CD4-positive, alpha-beta memory T cell (primary cell): ENCODE measurements around the gene CTSD. TPM values are rescaled to one million over a fixed set of nuclear protein-coding genes. Genes with fewer than 3 reads are reported as not detected.

ENCODE experiments used
- CTCF ChIA-PET: fragments of 350-600 bp; sonication (Branson Sonifier 250); formaldehyde crosslinking; loops from one replicate; lab custom pipeline; 2021; ENCODE audit warnings: inconsistent platforms; ENCODE audit not compliant: partially characterized antibody; lab: Charles Lee
- POLR2A ChIA-PET: fragments of 350-600 bp; sonication (Branson Sonifier 250); formaldehyde crosslinking; loops from one replicate; lab custom pipeline; 2021; ENCODE audit not compliant: partially characterized antibody; lab: Charles Lee
- DNase-seq, 5 donors: peaks; one replicate each; pipeline versions ENCODE4 v3.0.0 to v3.0.0-alpha.2; 2020 to 2022; ENCODE audit warnings: mixed read lengths in 1 of 5
- H3K27ac ChIP-seq: one replicate; pipeline ENCODE4 v1.7.0; 2013; ENCODE audit warnings: low read depth, low read length
- H3K27me3 ChIP-seq: 2 replicates; pipeline ENCODE4 v1.7.0; 2013; ENCODE audit warnings: mild to moderate bottlenecking, low read length, moderate library complexity; ENCODE audit not compliant: insufficient read depth
- H3K36me3 ChIP-seq: 2 replicates; pipeline ENCODE4 v1.7.0; 2013; ENCODE audit warnings: mild to moderate bottlenecking, low read length, moderate library complexity; ENCODE audit not compliant: insufficient read depth
- H3K4me1 ChIP-seq: 2 replicates; pipeline ENCODE4 v1.7.0; 2013; ENCODE audit warnings: mild to moderate bottlenecking, low read length, moderate library complexity; ENCODE audit not compliant: insufficient read depth
- H3K4me3 ChIP-seq, 2 donors: one replicate each; pipeline ENCODE4 v1.7.0; 2013; ENCODE audit warnings: low read length in 2 of 2, mild to moderate bottlenecking in 1 of 2
- H3K9me3 ChIP-seq, 2 donors: one replicate each; pipeline ENCODE4 v1.7.0; 2013; ENCODE audit warnings: low read length in 2 of 2, control low read depth in 1 of 2; ENCODE audit not compliant: control insufficient read depth in 1 of 2
- H3K27ac Mint-ChIP-seq, 7 donors: one replicate each; pipeline ENCODE4 v1.8.0; 2020 to 2021; ENCODE audit warnings: mixed read lengths in 7 of 7, mild to moderate bottlenecking in 6 of 7, inconsistent platforms in 3 of 7, moderate library complexity in 3 of 7
- H3K27me3 Mint-ChIP-seq, 2 donors: one replicate each; pipeline ENCODE4 v1.8.0; 2020 to 2021; ENCODE audit warnings: mixed read lengths in 2 of 2
- H3K36me3 Mint-ChIP-seq, 2 donors: one replicate each; pipeline ENCODE4 v1.8.0; 2020 to 2021; ENCODE audit warnings: mixed read lengths in 2 of 2, inconsistent platforms in 1 of 2, mild to moderate bottlenecking in 1 of 2
- H3K4me1 Mint-ChIP-seq, 4 donors: one replicate each; pipeline ENCODE4 v1.8.0; 2020 to 2021; ENCODE audit warnings: mixed read lengths in 4 of 4, mild to moderate bottlenecking in 1 of 4
- H3K4me3 Mint-ChIP-seq, 8 donors: one replicate each; pipeline ENCODE4 v1.8.0; 2020 to 2021; ENCODE audit warnings: mixed read lengths in 8 of 8, mild to moderate bottlenecking in 7 of 8, moderate library complexity in 6 of 8, inconsistent platforms in 3 of 8
- H3K9me3 Mint-ChIP-seq, 8 donors: one replicate each; pipeline ENCODE4 v1.8.0; 2020 to 2021; ENCODE audit warnings: mixed read lengths in 8 of 8, mild to moderate bottlenecking in 5 of 8, inconsistent platforms in 3 of 8, moderate library complexity in 1 of 8
- intact Hi-C: fragments of 100-400 bp; cut with micrococcal nuclease; formaldehyde crosslinking; loops from one replicate; pipeline ENCODE4 v1.15.1; 2023
- polyA plus RNA-seq, 2 donors: library from polyadenylated mRNA; unstranded; fragments of 300-500 nt; fragmentation: Illumina TruSeq; gene quantifications; one replicate each; pipeline ENCODE4 v1.2.3, GENCODE V29; 2021
- total RNA-seq, 2 experiments: library from RNA; stranded (reverse); gene quantifications; one replicate each; pipeline ENCODE4 v1.2.3, GENCODE V29; 2021

The CTSD gene
- total and polyA plus RNA-seq, 4 experiments from 2014 or later, result 122 to 214 (median 171) TPM

GRCh38 chr11:1786466-1786865 is 22.7 kb upstream of the CTSD start:
- H3K4me1 Mint-ChIP-seq, result peaks cover 0 to 2% (median 1%) of the 10 kb centered on the region in 4 donors
- peaks cover 0 to 3% (median 0%) of the 10 kb centered on the region in 8 donors for H3K9me3 Mint-ChIP-seq
- Histone ChIP-seq H3K27me3 (no peaks in the 10 kb centered on the region), H3K36me3 (no peaks in the 10 kb centered on the region), H3K4me1 (no peaks in the 10 kb centered on the region), H3K9me3 (no peaks in the 10 kb centered on the region), H3K27ac (no peak overlapping the region), H3K4me3 (no peak overlapping the region)
- no peaks in the 10 kb centered on the region for H3K36me3 Mint-ChIP-seq
- CTCF ChIA-PET, result no interaction called here
- intact Hi-C loops, result no loop called here
- H3K27ac Mint-ChIP-seq, result no peak overlapping the region
- DNase-seq, result no peak
- H3K27me3 Mint-ChIP-seq, result peaks cover 0 to 3% of the 10 kb centered on the region in 2 donors
- POLR2A ChIA-PET, result no interaction called here
- H3K4me3 Mint-ChIP-seq, result no peak overlapping the region

- Histone ChIP-seq H3K4me3 (no peak overlapping the region), H3K4me1 (no peaks in the 10 kb centered on the region), H3K27me3 (no peaks in the 10 kb centered on the region), H3K27ac (no peak overlapping the region), H3K9me3 (no peaks in the 10 kb centered on the region), H3K36me3 (no peaks in the 10 kb centered on the region)
- H3K27ac Mint-ChIP-seq, result no peak overlapping the region
- POLR2A ChIA-PET, result no interaction called here
- CTCF ChIA-PET, result interaction anchor here (1.2 kb wide), 1 partner anchor 92 kb away, joined by 5 read pairs; no protein-coding TSS in a partner anchor
- peaks cover 0 to 3% of the 10 kb centered on the region in 2 donors for H3K27me3 Mint-ChIP-seq
- H3K4me3 Mint-ChIP-seq, result no peak overlapping the region
- no peaks in the 10 kb centered on the region for H3K36me3 Mint-ChIP-seq
- intact Hi-C loops, result no loop called here
- peaks cover 0 to 2% (median 1%) of the 10 kb centered on the region in 4 donors for H3K4me1 Mint-ChIP-seq
- DNase-seq, result no peak
- H3K9me3 Mint-ChIP-seq, result peaks cover 0 to 3% (median 0%) of the 10 kb centered on the region in 8 donors
These were observed 22.2 kb upstream of the CTSD start for GRCh38 chr11:1785749-1786413.

- H3K27me3 ChIP-seq, result no peaks in the 10 kb centered on the region
- Mint-ChIP-seq H3K27me3 (no peaks in the 10 kb centered on the region), H3K4me3 (no peak overlapping the region), H3K36me3 (no peaks in the 10 kb centered on the region), H3K9me3 (peaks cover 0 to 3% (median 0%) of the 10 kb centered on the region in 8 donors), H3K27ac (no peak overlapping the region), H3K4me1 (no peaks in the 10 kb centered on the region)
- DNase-seq, result no peak
- ChIA-PET CTCF (interaction anchor here (1.2 kb wide), 1 partner anchor 91 kb away, joined by 5 read pairs; no protein-coding TSS in a partner anchor), POLR2A (no interaction called here)
- no peaks in the 10 kb centered on the region for H3K4me1 ChIP-seq
- H3K9me3 ChIP-seq, result no peaks in the 10 kb centered on the region
- intact Hi-C loops, result no loop called here
- H3K27ac ChIP-seq, result no peak overlapping the region
- no peaks in the 10 kb centered on the region for H3K36me3 ChIP-seq
- no peak overlapping the region for H3K4me3 ChIP-seq
These were observed 21.3 kb upstream of the CTSD start for GRCh38 chr11:1784761-1785650.

GRCh38 chr11:1783725-1784529 is 20.2 kb upstream of the CTSD start:
- H3K27ac Mint-ChIP-seq, result no peak overlapping the region
- CTCF ChIA-PET, result no interaction called here
- no peaks in the 10 kb centered on the region for H3K27me3 Mint-ChIP-seq
- Histone ChIP-seq H3K4me1 (no peaks in the 10 kb centered on the region), H3K4me3 (no peak overlapping the region), H3K27me3 (no peaks in the 10 kb centered on the region), H3K36me3 (no peaks in the 10 kb centered on the region), H3K9me3 (no peaks in the 10 kb centered on the region), H3K27ac (no peak overlapping the region)
- no peak overlapping the region for H3K4me3 Mint-ChIP-seq
- H3K4me1 Mint-ChIP-seq, result no peaks in the 10 kb centered on the region
- intact Hi-C loops, result no loop called here
- POLR2A ChIA-PET, result no interaction called here
- peaks cover 0 to 3% (median 0%) of the 10 kb centered on the region in 8 donors for H3K9me3 Mint-ChIP-seq
- DNase-seq, result no peak
- no peaks in the 10 kb centered on the region for H3K36me3 Mint-ChIP-seq

- no peak overlapping the region for H3K4me3 Mint-ChIP-seq
- no peaks in the 10 kb centered on the region for H3K4me1 Mint-ChIP-seq
- POLR2A ChIA-PET, result no interaction called here
- no peaks in the 10 kb centered on the region for H3K4me1 ChIP-seq
- no peak for DNase-seq
- H3K36me3 ChIP-seq, result no peaks in the 10 kb centered on the region
- intact Hi-C loops, result no loop called here
- H3K4me3 ChIP-seq, result no peak overlapping the region
- H3K9me3 Mint-ChIP-seq, result peaks cover 0 to 3% (median 0%) of the 10 kb centered on the region in 8 donors
- no peaks in the 10 kb centered on the region for H3K27me3 ChIP-seq
- H3K27ac Mint-ChIP-seq, result no peak overlapping the region
- H3K36me3 Mint-ChIP-seq, result no peaks in the 10 kb centered on the region
- CTCF ChIA-PET, result no interaction called here
- no peak overlapping the region for H3K27ac ChIP-seq
- no peaks in the 10 kb centered on the region for H3K9me3 ChIP-seq
- H3K27me3 Mint-ChIP-seq, result no peaks in the 10 kb centered on the region
These were observed 19.4 kb upstream of the CTSD start for GRCh38 chr11:1782831-1783724.

GRCh38 chr11:1782031-1782590 is 18.4 kb upstream of the CTSD start:
- CTCF ChIA-PET, result no interaction called here
- Mint-ChIP-seq H3K27me3 (no peaks in the 10 kb centered on the region), H3K4me3 (no peak overlapping the region), H3K27ac (no peak overlapping the region), H3K36me3 (no peaks in the 10 kb centered on the region), H3K9me3 (peaks cover 0 to 3% (median 0%) of the 10 kb centered on the region in 8 donors), H3K4me1 (no peaks in the 10 kb centered on the region)
- Histone ChIP-seq H3K27me3 (no peaks in the 10 kb centered on the region), H3K27ac (no peak overlapping the region), H3K9me3 (no peaks in the 10 kb centered on the region), H3K36me3 (no peaks in the 10 kb centered on the region), H3K4me1 (no peaks in the 10 kb centered on the region), H3K4me3 (no peak overlapping the region)
- no peak for DNase-seq
- POLR2A ChIA-PET, result no interaction called here
- intact Hi-C loops, result no loop called here
